GM19238 (cell line): ENCODE results near the gene TSPY3.
"Not testable (repeated sequence)": the region's sequence is repeated elsewhere in the genome, so short reads cannot be mapped to it uniquely, and the experiment has no call there.

Source experiments
- DNase-seq: peaks from one replicate; pipeline ENCODE4 v3.0.0; 2011; ENCODE audit warnings: low spot score; ENCODE audit not compliant: insufficient read length

Gene TSPY3, protein sequence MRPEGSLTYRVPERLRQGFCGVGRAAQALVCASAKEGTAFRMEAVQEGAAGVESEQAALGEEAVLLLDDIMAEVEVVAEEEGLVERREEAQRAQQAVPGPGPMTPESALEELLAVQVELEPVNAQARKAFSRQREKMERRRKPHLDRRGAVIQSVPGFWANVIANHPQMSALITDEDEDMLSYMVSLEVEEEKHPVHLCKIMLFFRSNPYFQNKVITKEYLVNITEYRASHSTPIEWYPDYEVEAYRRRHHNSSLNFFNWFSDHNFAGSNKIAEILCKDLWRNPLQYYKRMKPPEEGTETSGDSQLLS

DNA sequence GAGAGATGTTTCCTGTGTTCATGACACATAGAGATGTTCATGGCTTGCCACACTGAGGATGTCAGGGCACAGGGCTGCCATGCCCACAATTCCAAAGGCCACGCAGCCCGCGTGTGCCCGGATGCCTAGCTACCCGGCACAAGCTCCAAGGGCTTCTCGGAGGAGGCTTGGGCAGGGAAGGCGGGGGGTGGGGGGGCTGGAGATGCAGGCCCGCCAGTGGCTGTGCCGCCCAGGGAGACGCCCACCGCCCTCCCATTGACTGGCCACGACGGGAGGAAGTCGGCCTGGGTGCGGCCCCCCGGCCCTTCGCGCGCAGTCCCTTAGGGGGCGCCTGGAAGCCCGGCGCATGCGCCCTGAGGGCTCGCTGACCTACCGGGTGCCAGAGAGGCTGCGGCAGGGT lies at the start of gene TSPY3:
TSPY3 (plus strand) TSS at position 301 of the 400 bp plus-strand sequence; CDS start at position 347, 46 bp downstream.
- DNase-seq, result not testable (repeated sequence)

DNA sequence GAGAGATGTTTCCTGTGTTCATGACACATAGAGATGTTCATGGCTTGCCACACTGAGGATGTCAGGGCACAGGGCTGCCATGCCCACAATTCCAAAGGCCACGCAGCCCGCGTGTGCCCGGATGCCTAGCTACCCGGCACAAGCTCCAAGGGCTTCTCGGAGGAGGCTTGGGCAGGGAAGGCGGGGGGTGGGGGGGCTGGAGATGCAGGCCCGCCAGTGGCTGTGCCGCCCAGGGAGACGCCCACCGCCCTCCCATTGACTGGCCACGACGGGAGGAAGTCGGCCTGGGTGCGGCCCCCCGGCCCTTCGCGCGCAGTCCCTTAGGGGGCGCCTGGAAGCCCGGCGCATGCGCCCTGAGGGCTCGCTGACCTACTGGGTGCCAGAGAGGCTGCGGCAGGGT lies 40.7 kb upstream of the TSPY3 start, which contains the start of gene TSPY8:
TSPY8 (plus strand) TSS at position 301 of the 400 bp plus-strand sequence; CDS start at position 347, 46 bp downstream.
- not testable (repeated sequence) for DNase-seq

DNA sequence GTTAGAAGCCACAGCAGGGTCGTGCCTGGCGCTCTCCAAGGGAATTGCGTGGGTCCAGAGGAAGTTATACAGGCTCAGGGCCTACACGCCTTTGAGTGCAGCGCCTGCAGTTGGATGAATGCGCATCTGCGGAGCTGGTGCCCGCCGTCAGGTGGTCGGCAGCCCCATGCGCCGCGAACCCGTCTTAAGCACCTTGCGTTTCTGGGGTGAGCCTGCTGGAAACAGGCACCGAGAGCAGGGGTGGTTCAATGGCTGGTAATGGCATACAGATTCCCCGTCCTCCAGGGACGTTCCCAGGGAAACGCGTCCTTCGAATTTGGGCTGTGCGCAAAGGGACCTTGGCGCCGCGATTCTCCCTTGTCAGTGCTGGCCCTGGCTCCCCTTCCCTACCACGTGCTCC lies 1.7 kb upstream of the TSPY3 start:
- not testable (repeated sequence) for DNase-seq
